HepG2 (cell line): ENCODE data around the gene IGF1. TPM values are rescaled to one million over a fixed set of nuclear protein-coding genes. Genes with fewer than 3 reads are reported as not detected.
A peak's percentile ranks its signal among the peaks of the same experiment; 100 is the strongest.

ENCODE experiments used
- ATAC-seq: fragments of 200-7000 bp; cut with Tn5 transposase; 3 replicates; pipeline ENCODE4 v1.9.1; 2020; ENCODE audit warnings: mild to moderate bottlenecking, moderate library complexity
- BruUV-seq: library from RNA; stranded (reverse); fragments of 400-500 nt; replicated peaks from 2 replicates; lab custom pipeline; 2021; lab: Mats Ljungman, UMichigan
- CTCF ChIA-PET: fragments of 300-600 bp; formaldehyde crosslinking; extraction: SDS; loops from one replicate; lab custom pipeline; 2021; ENCODE audit warnings: low total read pairs, inconsistent platforms, low intra/inter-chr PET ratio; lab: Yijun Ruan, JAX
- POLR2A ChIA-PET: fragments of 350-600 bp; sonication (Branson Sonifier 250); formaldehyde crosslinking; loops from one replicate; lab custom pipeline; 2020; ENCODE audit warnings: antibody characterized with exemption, inconsistent platforms; lab: Yijun Ruan, JAX
- DNase-seq: peaks from one replicate; pipeline ENCODE4 v3.0.0-alpha.2; 2015; ENCODE audit warnings: low spot score
- FAIRE-seq: peaks from 3 replicates; lab custom pipeline; 2011; peaks lifted over from hg19 to GRCh38; lab: Jason Lieb, UNC
- H2AFZ ChIP-seq: one replicate; pipeline ENCODE4 v1.6.1; 2011; ENCODE audit warnings: low read length, inconsistent platforms
- H3K27ac ChIP-seq: fragments of 300-600 bp; 3 replicates; pipeline ENCODE4 v1.8.0; 2011; ENCODE audit warnings: mixed run types, mild to moderate bottlenecking, mixed read lengths, low read length, inconsistent platforms; ENCODE audit not compliant: insufficient read depth; ENCODE audit errors: extremely low read length
- H3K27me3 ChIP-seq, 2 experiments: fragments of 200-600 bp in 1 of 2; 2 replicates in 1 of 2; 3 replicates in 1 of 2; pipeline versions ENCODE4 v1.6.0 to v1.8.0; 2011; ENCODE audit warnings: low read length in 2 of 2, mild to moderate bottlenecking in 2 of 2, moderate library complexity in 2 of 2, inconsistent platforms in 1 of 2; ENCODE audit not compliant: insufficient read depth in 2 of 2, control insufficient read depth in 1 of 2
- H3K36me3 ChIP-seq, 2 experiments: fragments of 200-600 bp in 1 of 2; replicated peaks in 1 of 2; 2 replicates in 1 of 2; 3 replicates in 1 of 2; pipeline versions ENCODE4 v1.5.1 to v1.8.0; 2011; ENCODE audit warnings: low read length in 2 of 2, inconsistent platforms in 1 of 2; ENCODE audit not compliant: insufficient read depth in 2 of 2, control insufficient read depth in 1 of 2
- H3K4me1 ChIP-seq: 2 replicates; pipeline ENCODE4 v1.5.1; 2012; ENCODE audit warnings: low read length, inconsistent platforms; ENCODE audit not compliant: insufficient read depth
- H3K4me2 ChIP-seq: 2 replicates; pipeline ENCODE4 v1.6.0; 2011; ENCODE audit warnings: low read depth, low read length, inconsistent platforms
- H3K4me3 ChIP-seq, 3 experiments: fragments of 200-600 bp in 1 of 3; sonication (generic), shearing (Covaris generic) in 1 of 3; replicated peaks in 1 of 3; 2 replicates each; pipeline ENCODE4 v1.5.1; 2011 to 2016; ENCODE audit warnings: low read length in 3 of 3, inconsistent platforms in 2 of 3, low read depth in 2 of 3, mild to moderate bottlenecking in 2 of 3, control low read depth in 1 of 3, mixed read lengths in 1 of 3; ENCODE audit not compliant: insufficient read depth in 1 of 3
- H3K79me2 ChIP-seq: one replicate; pipeline ENCODE4 v1.6.1; 2011; ENCODE audit warnings: low read length, inconsistent platforms; ENCODE audit not compliant: insufficient read depth
- H3K9ac ChIP-seq: 2 replicates; pipeline ENCODE4 v1.6.0; 2011; ENCODE audit warnings: mild to moderate bottlenecking, low read depth, low read length, inconsistent platforms; ENCODE audit not compliant: insufficient read depth
- H3K9me3 ChIP-seq: 2 replicates; pipeline ENCODE4 v1.5.1; 2012; ENCODE audit warnings: mild to moderate bottlenecking, low read length
- H4K20me1 ChIP-seq: 2 replicates; pipeline ENCODE4 v1.6.0; 2011; ENCODE audit warnings: inconsistent platforms, mild to moderate bottlenecking, low read length, moderate library complexity; ENCODE audit not compliant: insufficient read depth
- CBX5 ChIP-seq: sonication (generic); formaldehyde crosslinking; IDR thresholded peaks from 2 replicates; pipeline ENCODE4 v1.4.0; 2020; ENCODE audit warnings: missing genetic modification reagents, borderline replicate concordance
- NR1H2 ChIP-seq: sonication (generic); formaldehyde crosslinking; IDR thresholded peaks from 2 replicates; pipeline ENCODE4 v1.8.1; 2022; ENCODE audit warnings: low read depth, missing genetic modification reagents, borderline replicate concordance
- RFX1 ChIP-seq: fragments of 450-650 bp; IDR thresholded peaks from 2 replicates; pipeline ENCODE4 v1.6.1; 2017
- U2AF2 ChIP-seq: fragments of 200-400 bp; formaldehyde crosslinking; IDR thresholded peaks from 2 replicates; pipeline ENCODE4 v1.6.1; 2017; ENCODE audit warnings: low read depth, mild to moderate bottlenecking, low read length
- ZNF331 ChIP-seq: sonication (generic); formaldehyde crosslinking; IDR thresholded peaks from 2 replicates; pipeline ENCODE4 v1.4.0; 2020; ENCODE audit warnings: missing genetic modification reagents
- ZNF354B ChIP-seq: sonication (generic); formaldehyde crosslinking; IDR thresholded peaks from 2 replicates; pipeline ENCODE4 v1.8.0; 2022; ENCODE audit warnings: mild to moderate bottlenecking, missing genetic modification reagents
- ZNF710 ChIP-seq: sonication (generic); formaldehyde crosslinking; IDR thresholded peaks from 2 replicates; pipeline ENCODE4 v1.5.0; 2020; ENCODE audit warnings: mild to moderate bottlenecking, missing genetic modification reagents, borderline replicate concordance
- ZSCAN21 ChIP-seq: sonication (generic); formaldehyde crosslinking; IDR thresholded peaks from 2 replicates; pipeline ENCODE4 v1.8.0; 2022; ENCODE audit warnings: mild to moderate bottlenecking, missing genetic modification reagents, moderate library complexity, borderline replicate concordance
- WGBS: methylation state at CpG from one replicate; pipeline ENCODE4 v1.1.6; 2017; ENCODE audit warnings: low lambda C conversion rate; 5-methylcytosine and 5-hydroxymethylcytosine counted together
- in situ Hi-C: cut with HindIII; loops from 2 replicates; pipeline ENCODE4 v1.10.0; 2017; ENCODE audit warnings: low pct_unique_long_range_greater_than_20kb; ENCODE audit not compliant: extremely low pct_ligation_motif_present
- intact Hi-C: fragments of 100-400 bp; cut with micrococcal nuclease; formaldehyde crosslinking; loops from one replicate; pipeline ENCODE4 v1.10.0; 2022; ENCODE audit not compliant: unreplicated experiment
- polyA plus RNA-seq, 8 experiments: library from polyadenylated mRNA; depleted of rRNA in 3 of 8; stranded (reverse) in 7 of 8; unstranded in 1 of 8; fragments of >200 nt; fragmentation: Illumina TruSeq in 4 of 8; extraction: Trizol in 4 of 8; gene quantifications; 2 replicates each; pipeline versions ENCODE4 v1.2.1 to v1.2.3, GENCODE V29; 2011 to 2016; ENCODE audit warnings: low read depth in 4 of 8, missing spikeins in 1 of 8, mixed read lengths in 1 of 8; ENCODE audit not compliant: insufficient read depth in 1 of 8
- total RNA-seq, 5 experiments: library from RNA; depleted of rRNA; stranded (reverse); fragments of >200 nt; fragmentation: Illumina TruSeq; extraction: Trizol; gene quantifications; 2 replicates each; pipeline ENCODE4 v1.2.3, GENCODE V29; 2016; ENCODE audit warnings: low read depth in 1 of 5
- TF ChIP-seq, protein P1 (sequence below): fragments of 450-650 bp; IDR thresholded peaks from 2 replicates; pipeline ENCODE4 v1.6.1; 2016
- TF ChIP-seq, protein P2 (sequence below): sonication (generic); formaldehyde crosslinking; IDR thresholded peaks from 2 replicates; pipeline ENCODE4 v1.8.0; 2022; ENCODE audit warnings: mild to moderate bottlenecking, missing genetic modification reagents, moderate library complexity
- TF ChIP-seq, protein P3 (sequence below): sonication (generic); formaldehyde crosslinking; IDR thresholded peaks from 2 replicates; pipeline ENCODE4 v1.5.0; 2020; ENCODE audit warnings: missing genetic modification reagents

Gene IGF1
- total and polyA plus RNA-seq, 2 of the 13 experiments (the other 11 are each of a cell fraction or from before 2014, with no cell fraction given) = not detected

DNA sequence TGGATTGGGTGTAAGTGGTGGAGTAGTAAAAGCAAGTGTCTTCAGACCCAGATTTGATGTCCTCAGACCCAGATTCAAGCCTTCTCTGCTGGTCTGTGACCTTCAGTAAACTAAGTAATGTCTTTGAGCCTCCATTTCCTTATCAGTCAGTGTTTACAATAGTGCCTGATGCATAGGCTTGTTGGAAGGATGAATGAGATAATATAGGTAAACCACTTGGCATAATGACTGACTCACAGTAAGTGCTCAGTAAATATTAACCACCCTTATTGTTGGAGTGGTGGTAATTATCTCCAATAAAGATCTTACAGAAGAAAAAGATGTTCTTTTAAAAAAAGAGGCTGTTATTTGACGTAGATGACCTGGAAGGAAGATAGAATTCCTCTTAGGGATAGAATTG, 86.2 kb downstream of the IGF1 start (continued):
- TF ChIP-seq, protein P1, sequence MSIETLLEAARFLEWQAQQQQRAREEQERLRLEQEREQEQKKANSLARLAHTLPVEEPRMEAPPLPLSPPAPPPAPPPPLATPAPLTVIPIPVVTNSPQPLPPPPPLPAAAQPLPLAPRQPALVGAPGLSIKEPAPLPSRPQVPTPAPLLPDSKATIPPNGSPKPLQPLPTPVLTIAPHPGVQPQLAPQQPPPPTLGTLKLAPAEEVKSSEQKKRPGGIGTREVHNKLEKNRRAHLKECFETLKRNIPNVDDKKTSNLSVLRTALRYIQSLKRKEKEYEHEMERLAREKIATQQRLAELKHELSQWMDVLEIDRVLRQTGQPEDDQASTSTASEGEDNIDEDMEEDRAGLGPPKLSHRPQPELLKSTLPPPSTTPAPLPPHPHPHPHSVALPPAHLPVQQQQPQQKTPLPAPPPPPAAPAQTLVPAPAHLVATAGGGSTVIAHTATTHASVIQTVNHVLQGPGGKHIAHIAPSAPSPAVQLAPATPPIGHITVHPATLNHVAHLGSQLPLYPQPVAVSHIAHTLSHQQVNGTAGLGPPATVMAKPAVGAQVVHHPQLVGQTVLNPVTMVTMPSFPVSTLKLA = no peak
- TF ChIP-seq, all 625 proteins: peak for 0

- CTCF ChIA-PET = no interaction called here
- H3K4me3 ChIP-seq = no peak overlapping the region
- in situ Hi-C loops = no loop called here
Measured at GRCh38 chr12:102390068-102390467, 90.3 kb downstream of the IGF1 start.

GRCh38 chr12:102388469-102388868, 91.9 kb downstream of the IGF1 start:
- CTCF ChIA-PET = no interaction called here
- peak; percentile 77 for ATAC-seq
- no peak for TF ChIP-seq NR1H2 (CRISPR knock-in tag)
- TF ChIP-seq, protein P2, sequence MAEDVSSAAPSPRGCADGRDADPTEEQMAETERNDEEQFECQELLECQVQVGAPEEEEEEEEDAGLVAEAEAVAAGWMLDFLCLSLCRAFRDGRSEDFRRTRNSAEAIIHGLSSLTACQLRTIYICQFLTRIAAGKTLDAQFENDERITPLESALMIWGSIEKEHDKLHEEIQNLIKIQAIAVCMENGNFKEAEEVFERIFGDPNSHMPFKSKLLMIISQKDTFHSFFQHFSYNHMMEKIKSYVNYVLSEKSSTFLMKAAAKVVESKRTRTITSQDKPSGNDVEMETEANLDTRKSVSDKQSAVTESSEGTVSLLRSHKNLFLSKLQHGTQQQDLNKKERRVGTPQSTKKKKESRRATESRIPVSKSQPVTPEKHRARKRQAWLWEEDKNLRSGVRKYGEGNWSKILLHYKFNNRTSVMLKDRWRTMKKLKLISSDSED (CRISPR knock-in tag) = no peak
- TF ChIP-seq, protein P3, sequence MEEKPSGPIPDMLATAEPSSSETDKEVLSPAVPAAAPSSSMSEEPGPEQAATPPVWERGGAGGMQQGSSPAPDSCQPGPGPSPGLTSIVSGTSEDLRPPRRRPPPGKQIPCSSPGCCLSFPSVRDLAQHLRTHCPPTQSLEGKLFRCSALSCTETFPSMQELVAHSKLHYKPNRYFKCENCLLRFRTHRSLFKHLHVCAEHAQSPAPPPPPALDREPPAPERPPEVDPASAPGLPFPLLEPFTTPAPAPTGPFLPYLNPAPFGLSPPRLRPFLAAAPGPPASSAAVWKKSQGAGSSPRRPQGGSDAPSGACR (CRISPR knock-in tag) = no peak
- TF ChIP-seq ZNF331 (CRISPR knock-in tag) = no peak
- TF ChIP-seq ZNF710 (CRISPR knock-in tag) = no peak
- TF ChIP-seq CBX5 = no peak
- no peak for TF ChIP-seq ZNF354B

More at GRCh38 chr12:102390068-102390467, 90.3 kb downstream of the IGF1 start:
- no peak for DNase-seq
- no peak overlapping the region for H3K9ac ChIP-seq
- no peaks in the 10 kb centered on the region for H3K9me3 ChIP-seq
- H3K27ac ChIP-seq = no peak overlapping the region
- intact Hi-C loops = no loop called here
- H3K4me1 ChIP-seq = peaks cover 17% of the 10 kb centered on the region
- no peak overlapping the region for H2AFZ ChIP-seq
- ATAC-seq = no peak
- WGBS = 34% methylated on average over 4 of the region's 4 CpGs
- no peak for FAIRE-seq
- TF ChIP-seq U2AF2 (no peak), RFX1 (no peak), ZSCAN21 (CRISPR knock-in tag) (no peak)
- POLR2A ChIA-PET = no interaction called here
- H4K20me1 ChIP-seq = no peaks in the 10 kb centered on the region
- no peaks in the 10 kb centered on the region for H3K27me3 ChIP-seq
- no peaks in the 10 kb centered on the region for H3K79me2 ChIP-seq
- H3K36me3 ChIP-seq = no peaks in the 10 kb centered on the region
- BruUV-seq = no TSS peak
- no peak overlapping the region for H3K4me2 ChIP-seq

More at GRCh38 chr12:102388469-102388868, 91.9 kb downstream of the IGF1 start:
- H2AFZ ChIP-seq = no peak overlapping the region
- 0% methylated on average over 1 of the region's 1 CpG for WGBS
- FAIRE-seq (peak; percentile 72), DNase-seq (peak; percentile 54)
- H3K9me3 ChIP-seq = peaks cover 14% of the 10 kb centered on the region
- peak overlapping the region; percentile 4; the same call in 1 of the 2 replicates for H3K4me2 ChIP-seq
- H3K79me2 ChIP-seq = no peaks in the 10 kb centered on the region
- no peak overlapping the region for H3K27ac ChIP-seq
- H4K20me1 ChIP-seq = no peaks in the 10 kb centered on the region
- H3K36me3 ChIP-seq = no peaks in the 10 kb centered on the region
- no peak overlapping the region for H3K9ac ChIP-seq
- POLR2A ChIA-PET = no interaction called here
- no TSS peak for BruUV-seq
- in situ Hi-C loops = no loop called here
- H3K4me3 ChIP-seq = no peak overlapping the region
- peaks cover 17% of the 10 kb centered on the region for H3K4me1 ChIP-seq
- no peaks in the 10 kb centered on the region for H3K27me3 ChIP-seq
- intact Hi-C loops = no loop called here
